Vagina (tissue), 2 donors: ENCODE measurements around the gene ATF7.

Source experiments
- CTCF ChIP-seq, 3 experiments: fragments of 450-650 bp in 2 of 3; fragments of 200-600 bp in 1 of 3; sonication (generic) in 1 of 3; IDR thresholded peaks; one replicate each; pipeline ENCODE4 v1.5.1; 2017 to 2019; ENCODE audit warnings: antibody characterized with exemption in 3 of 3, mild to moderate bottlenecking in 2 of 3, moderate library complexity in 2 of 3
- POLR2A ChIP-seq, 2 donors: fragments of 450-650 bp; IDR thresholded peaks; one replicate each; pipeline ENCODE4 v1.6.1; 2017; ENCODE audit warnings: antibody characterized with exemption in 2 of 2, mild to moderate bottlenecking in 2 of 2, moderate library complexity in 2 of 2
- POLR2AphosphoS5 ChIP-seq, 2 donors: sonication (generic); formaldehyde crosslinking; IDR thresholded peaks; one replicate each; pipeline ENCODE4 v1.9.0; 2017; ENCODE audit warnings: antibody characterized with exemption in 2 of 2, mild to moderate bottlenecking in 2 of 2, low read depth in 1 of 2; ENCODE audit not compliant: insufficient read depth in 1 of 2

GRCh38 chr12:53617700-53618099 lies 8.5 kb downstream of the ATF7 start:
- no peak for TF ChIP-seq CTCF (IDR thresholded peaks at IDR 0.05)
- no peak for TF ChIP-seq POLR2A (IDR thresholded peaks at IDR 0.05)
- TF ChIP-seq POLR2AphosphoS5 (IDR thresholded peaks at IDR 0.05; ENCODE audit: insufficient read depth in 1 of 2, low read depth in 1 of 2), result no peak
